ENCODE results near the gene RET.

Gene RET

DNA sequence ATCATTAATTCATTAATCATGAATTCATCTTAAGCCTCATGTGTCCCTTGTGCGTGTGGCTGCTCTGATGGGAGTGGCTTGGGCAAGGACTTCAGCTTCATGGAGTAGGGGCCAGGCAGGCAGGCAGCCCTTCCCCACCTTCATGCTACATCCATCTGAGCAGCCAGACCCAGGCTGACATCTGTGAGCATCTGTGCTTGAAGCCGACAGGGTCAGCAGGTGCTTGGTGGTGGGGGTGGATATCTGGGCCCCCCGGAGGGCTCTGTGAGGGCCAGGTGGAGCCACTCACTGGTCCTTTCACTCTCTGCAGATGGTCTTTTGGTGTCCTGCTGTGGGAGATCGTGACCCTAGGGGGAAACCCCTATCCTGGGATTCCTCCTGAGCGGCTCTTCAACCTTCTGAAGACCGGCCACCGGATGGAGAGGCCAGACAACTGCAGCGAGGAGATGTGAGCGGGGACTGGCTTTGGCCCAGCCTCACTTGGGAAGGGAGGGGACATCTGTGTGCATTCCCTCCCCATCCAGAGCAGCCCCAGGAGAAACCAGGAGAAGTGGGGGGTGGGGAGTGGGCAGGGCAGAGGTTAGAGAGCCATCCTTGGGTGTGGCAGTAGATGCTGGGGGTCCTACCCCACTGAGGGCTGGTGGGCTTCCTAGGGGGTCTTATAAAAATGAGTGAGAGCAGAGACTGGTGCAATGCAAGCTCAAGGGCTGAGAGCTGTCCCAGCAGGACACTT, 46.7 kb downstream of the RET start:
- TF ChIP-seq, protein P1, sequence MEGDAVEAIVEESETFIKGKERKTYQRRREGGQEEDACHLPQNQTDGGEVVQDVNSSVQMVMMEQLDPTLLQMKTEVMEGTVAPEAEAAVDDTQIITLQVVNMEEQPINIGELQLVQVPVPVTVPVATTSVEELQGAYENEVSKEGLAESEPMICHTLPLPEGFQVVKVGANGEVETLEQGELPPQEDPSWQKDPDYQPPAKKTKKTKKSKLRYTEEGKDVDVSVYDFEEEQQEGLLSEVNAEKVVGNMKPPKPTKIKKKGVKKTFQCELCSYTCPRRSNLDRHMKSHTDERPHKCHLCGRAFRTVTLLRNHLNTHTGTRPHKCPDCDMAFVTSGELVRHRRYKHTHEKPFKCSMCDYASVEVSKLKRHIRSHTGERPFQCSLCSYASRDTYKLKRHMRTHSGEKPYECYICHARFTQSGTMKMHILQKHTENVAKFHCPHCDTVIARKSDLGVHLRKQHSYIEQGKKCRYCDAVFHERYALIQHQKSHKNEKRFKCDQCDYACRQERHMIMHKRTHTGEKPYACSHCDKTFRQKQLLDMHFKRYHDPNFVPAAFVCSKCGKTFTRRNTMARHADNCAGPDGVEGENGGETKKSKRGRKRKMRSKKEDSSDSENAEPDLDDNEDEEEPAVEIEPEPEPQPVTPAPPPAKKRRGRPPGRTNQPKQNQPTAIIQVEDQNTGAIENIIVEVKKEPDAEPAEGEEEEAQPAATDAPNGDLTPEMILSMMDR (IDR thresholded peaks at IDR 0.05; ENCODE audit: low read depth, low read length) = no peak
- H3K4me3 ChIP-seq (replicated peaks in 1 of 2; ENCODE audit: low read depth in 2 of 2, low read length in 2 of 2) = no peak overlapping the region
- no peak for DNase-seq (ENCODE audit: low read depth in 2 of 2)

DNA sequence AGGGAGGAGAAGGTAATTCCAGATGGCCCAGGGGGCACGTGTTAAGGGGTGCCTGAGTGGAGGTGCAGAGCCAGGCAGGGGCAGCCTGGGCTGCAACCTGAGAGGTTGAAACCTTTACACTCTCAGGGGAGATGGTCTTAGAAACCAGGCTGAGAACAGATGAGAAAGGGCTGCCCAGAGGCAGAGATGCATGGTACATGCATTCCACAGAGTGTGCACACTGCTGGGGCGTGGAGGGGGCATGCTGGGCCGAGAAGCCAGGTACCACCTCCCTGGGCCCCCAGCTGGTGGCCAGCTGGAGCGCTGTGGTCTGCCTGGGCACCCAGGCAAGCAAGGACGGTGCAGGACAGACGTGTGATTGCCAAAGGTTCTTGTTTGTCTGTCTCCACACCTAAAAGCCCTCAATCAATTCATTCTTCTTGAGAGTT, 47.2 kb downstream of the RET start:
- DNase-seq (ENCODE audit: low read depth in 2 of 2) = no peak

GRCh38 chr10:43124574-43125273, 47.9 kb downstream of the RET start:
- no peak for DNase-seq (ENCODE audit: low read depth in 2 of 2)

More for the DNA sequence above, 47.2 kb downstream of the RET start:
- TF ChIP-seq, protein P1 (IDR thresholded peaks at IDR 0.05; ENCODE audit: low read depth, low read length) = no peak
- no peak overlapping the region for H3K4me3 ChIP-seq (replicated peaks in 1 of 2; ENCODE audit: low read depth in 2 of 2, low read length in 2 of 2)

DNA sequence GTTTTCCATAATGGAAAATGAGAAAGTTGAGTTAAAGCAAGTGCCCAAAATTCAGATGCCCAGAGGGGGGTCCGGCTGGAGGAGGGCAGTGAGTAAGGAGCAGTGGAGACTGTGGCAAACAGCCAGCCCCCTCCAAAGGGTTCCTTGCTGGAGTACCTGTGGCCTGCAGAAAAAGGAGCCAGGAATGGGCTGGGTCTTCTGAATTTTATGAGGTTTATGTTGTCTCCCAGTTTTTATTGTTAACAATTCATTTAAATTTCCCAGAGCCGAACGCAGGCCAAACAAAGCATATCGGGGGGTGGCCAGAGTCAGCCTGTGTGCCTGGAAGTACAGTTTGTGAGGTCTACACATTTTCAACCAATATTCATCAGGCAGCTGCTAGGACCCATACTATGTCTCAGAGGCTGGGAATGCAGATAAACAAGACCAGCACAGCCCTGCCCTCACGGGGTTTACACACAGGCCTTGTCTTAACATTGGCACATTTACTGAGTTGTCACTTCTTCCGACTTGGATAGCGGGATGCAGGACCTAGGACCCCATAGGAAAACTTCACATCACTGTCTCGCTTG, 48.5 kb downstream of the RET start:
- no peak for DNase-seq (ENCODE audit: low read depth in 2 of 2)
- TF ChIP-seq, protein P1 (IDR thresholded peaks at IDR 0.05; ENCODE audit: low read depth, low read length) = no peak

More at GRCh38 chr10:43124574-43125273, 47.9 kb downstream of the RET start:
- TF ChIP-seq, protein P1 (IDR thresholded peaks at IDR 0.05; ENCODE audit: low read depth, low read length) = no peak
- no peak overlapping the region for H3K4me3 ChIP-seq (replicated peaks in 1 of 2; ENCODE audit: low read depth in 2 of 2, low read length in 2 of 2)

GRCh38 chr10:43125881-43126731, 49.2 kb downstream of the RET start:
- H3K4me3 ChIP-seq (replicated peaks in 1 of 2; ENCODE audit: low read depth in 2 of 2, low read length in 2 of 2) = no peak overlapping the region
- TF ChIP-seq, protein P1 (IDR thresholded peaks at IDR 0.05; ENCODE audit: low read depth, low read length) = no peak
- no peak for DNase-seq (ENCODE audit: low read depth in 2 of 2)

More for the DNA sequence above, 48.5 kb downstream of the RET start:
- no peak overlapping the region for H3K4me3 ChIP-seq (replicated peaks in 1 of 2; ENCODE audit: low read depth in 2 of 2, low read length in 2 of 2)

GRCh38 chr10:43126759-43127424, 50.0 kb downstream of the RET start:
- no peak for DNase-seq (ENCODE audit: low read depth in 2 of 2)
- TF ChIP-seq, protein P1 (IDR thresholded peaks at IDR 0.05; ENCODE audit: low read depth, low read length) = no peak
- H3K4me3 ChIP-seq (replicated peaks in 1 of 2; ENCODE audit: low read depth in 2 of 2, low read length in 2 of 2) = no peak overlapping the region
